ENCODE results near the gene CARD11. TPM values are rescaled to one million over a fixed set of nuclear protein-coding genes. Genes with fewer than 3 reads are reported as not detected.

CARD11 gene
- polyA plus RNA-seq, 1 of the 3 experiments (the other 2 are of a cell fraction) = not detected

DNA sequence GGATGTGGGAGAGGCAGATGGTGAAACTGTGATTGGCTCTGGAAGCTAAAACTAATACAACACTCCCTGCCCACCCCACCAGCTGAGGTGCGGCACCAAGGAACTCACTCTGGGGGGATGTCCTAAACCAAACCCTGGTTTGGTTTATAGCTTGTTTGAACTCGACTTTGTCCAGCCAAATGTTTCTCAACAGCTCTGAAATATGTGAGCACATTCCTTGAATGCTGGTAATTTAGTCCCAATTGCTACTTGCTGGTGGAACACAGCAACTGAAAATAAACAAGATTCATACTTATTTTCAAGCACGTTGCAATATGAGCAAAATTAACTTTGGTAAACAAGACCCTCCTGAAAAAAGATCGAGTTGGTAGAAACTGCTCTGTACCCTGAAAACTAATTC is 39.7 kb upstream of the CARD11 start:
- CTCF ChIA-PET = interaction anchor here (0.8 kb wide), 1 partner anchor 196 kb away, joined by 3 read pairs; no protein-coding TSS in a partner anchor
- 27% methylated on average over 4 of the region's 4 CpGs for WGBS (ENCODE audit: low lambda C conversion rate)
- POLR2A ChIA-PET = no interaction called here

More for the DNA sequence above, 39.7 kb upstream of the CARD11 start:
- no peak for DNase-seq
- Histone ChIP-seq H3F3A (replicated peaks; ENCODE audit: insufficient read depth) (no peaks in the 10 kb centered on the region), H3K27ac (ENCODE audit: low read depth in 2 of 2, low read length in 1 of 2) (no peak overlapping the region), H3K79me2 (ENCODE audit: insufficient read depth) (no peaks in the 10 kb centered on the region), H4K20me1 (ENCODE audit: insufficient read depth) (no peaks in the 10 kb centered on the region), H3K9ac (no peak overlapping the region), H3K27me3 (ENCODE audit: insufficient read depth) (no peaks in the 10 kb centered on the region), H3K9me3 (no peaks in the 10 kb centered on the region), H3K9me2 (no peaks in the 10 kb centered on the region), H2AFZ (ENCODE audit: low read depth) (no peak overlapping the region), H3K4me2 (no peak overlapping the region), H3K4me1 (ENCODE audit: control insufficient read depth in 1 of 2, insufficient read depth in 2 of 2, low read depth in 1 of 2, low read length in 1 of 2) (peaks cover 0 to 6% of the 10 kb centered on the region in 2 experiments; a peak in 1 of 4 replicates), H3K4me3 (ENCODE audit: low read depth in 2 of 2, low read length in 1 of 2) (no peak overlapping the region), H3K36me3 (replicated peaks in 1 of 2; ENCODE audit: control insufficient read depth in 1 of 2, insufficient read depth in 2 of 2, low read length in 1 of 2) (no peaks in the 10 kb centered on the region)
- TF ChIP-seq GATA2 (CRISPR knock-in tag; IDR thresholded peaks at IDR 0.05) (no peak), EP300 (IDR thresholded peaks at IDR 0.05; ENCODE audit: borderline replicate concordance in 1 of 2, low read depth in 1 of 2, low read length in 1 of 2) (no peak), TEAD4 (IDR thresholded peaks at IDR 0.05; ENCODE audit: borderline replicate concordance, insufficient read depth) (no peak), MXI1 (IDR thresholded peaks at IDR 0.05; ENCODE audit: low read depth, low read length) (no peak), FOXM1 (IDR thresholded peaks at IDR 0.05; ENCODE audit: low read depth) (no peak), SMC3 (IDR thresholded peaks at IDR 0.05; ENCODE audit: low read depth, low read length) (no peak), RXRA (IDR thresholded peaks at IDR 0.05; ENCODE audit: borderline replicate concordance, low read depth) (no peak), ELF1 (IDR thresholded peaks at IDR 0.05) (no peak), SIN3A (IDR thresholded peaks at IDR 0.05; ENCODE audit: borderline replicate concordance, low read depth, low read length) (no peak), RAD21 (IDR thresholded peaks at IDR 0.05; ENCODE audit: low read length) (no peak), NRF1 (IDR thresholded peaks at IDR 0.05; ENCODE audit: low read depth, low read length) (no peak), MEF2A (IDR thresholded peaks at IDR 0.05; ENCODE audit: borderline replicate concordance, low read depth) (no peak), RFX5 (IDR thresholded peaks at IDR 0.05; ENCODE audit: low read length) (no peak), FOXJ3 (CRISPR knock-in tag; IDR thresholded peaks at IDR 0.05) (no peak)
- TF ChIP-seq, protein P1, sequence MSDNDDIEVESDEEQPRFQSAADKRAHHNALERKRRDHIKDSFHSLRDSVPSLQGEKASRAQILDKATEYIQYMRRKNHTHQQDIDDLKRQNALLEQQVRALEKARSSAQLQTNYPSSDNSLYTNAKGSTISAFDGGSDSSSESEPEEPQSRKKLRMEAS (IDR thresholded peaks at IDR 0.05; ENCODE audit: low read depth) = no peak
- TF ChIP-seq, protein P2, sequence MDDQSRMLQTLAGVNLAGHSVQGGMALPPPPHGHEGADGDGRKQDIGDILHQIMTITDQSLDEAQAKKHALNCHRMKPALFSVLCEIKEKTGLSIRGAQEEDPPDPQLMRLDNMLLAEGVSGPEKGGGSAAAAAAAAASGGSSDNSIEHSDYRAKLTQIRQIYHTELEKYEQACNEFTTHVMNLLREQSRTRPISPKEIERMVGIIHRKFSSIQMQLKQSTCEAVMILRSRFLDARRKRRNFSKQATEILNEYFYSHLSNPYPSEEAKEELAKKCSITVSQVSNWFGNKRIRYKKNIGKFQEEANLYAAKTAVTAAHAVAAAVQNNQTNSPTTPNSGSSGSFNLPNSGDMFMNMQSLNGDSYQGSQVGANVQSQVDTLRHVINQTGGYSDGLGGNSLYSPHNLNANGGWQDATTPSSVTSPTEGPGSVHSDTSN (IDR thresholded peaks at IDR 0.05) = no peak
- TF ChIP-seq, protein P3, sequence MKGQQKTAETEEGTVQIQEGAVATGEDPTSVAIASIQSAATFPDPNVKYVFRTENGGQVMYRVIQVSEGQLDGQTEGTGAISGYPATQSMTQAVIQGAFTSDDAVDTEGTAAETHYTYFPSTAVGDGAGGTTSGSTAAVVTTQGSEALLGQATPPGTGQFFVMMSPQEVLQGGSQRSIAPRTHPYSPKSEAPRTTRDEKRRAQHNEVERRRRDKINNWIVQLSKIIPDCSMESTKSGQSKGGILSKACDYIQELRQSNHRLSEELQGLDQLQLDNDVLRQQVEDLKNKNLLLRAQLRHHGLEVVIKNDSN (IDR thresholded peaks at IDR 0.05; ENCODE audit: borderline replicate concordance, low read depth) = no peak
- TF ChIP-seq, protein P4, sequence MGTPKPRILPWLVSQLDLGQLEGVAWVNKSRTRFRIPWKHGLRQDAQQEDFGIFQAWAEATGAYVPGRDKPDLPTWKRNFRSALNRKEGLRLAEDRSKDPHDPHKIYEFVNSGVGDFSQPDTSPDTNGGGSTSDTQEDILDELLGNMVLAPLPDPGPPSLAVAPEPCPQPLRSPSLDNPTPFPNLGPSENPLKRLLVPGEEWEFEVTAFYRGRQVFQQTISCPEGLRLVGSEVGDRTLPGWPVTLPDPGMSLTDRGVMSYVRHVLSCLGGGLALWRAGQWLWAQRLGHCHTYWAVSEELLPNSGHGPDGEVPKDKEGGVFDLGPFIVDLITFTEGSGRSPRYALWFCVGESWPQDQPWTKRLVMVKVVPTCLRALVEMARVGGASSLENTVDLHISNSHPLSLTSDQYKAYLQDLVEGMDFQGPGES (IDR thresholded peaks at IDR 0.05; ENCODE audit: low read depth, low read length) = no peak
- TF ChIP-seq, protein P5, sequence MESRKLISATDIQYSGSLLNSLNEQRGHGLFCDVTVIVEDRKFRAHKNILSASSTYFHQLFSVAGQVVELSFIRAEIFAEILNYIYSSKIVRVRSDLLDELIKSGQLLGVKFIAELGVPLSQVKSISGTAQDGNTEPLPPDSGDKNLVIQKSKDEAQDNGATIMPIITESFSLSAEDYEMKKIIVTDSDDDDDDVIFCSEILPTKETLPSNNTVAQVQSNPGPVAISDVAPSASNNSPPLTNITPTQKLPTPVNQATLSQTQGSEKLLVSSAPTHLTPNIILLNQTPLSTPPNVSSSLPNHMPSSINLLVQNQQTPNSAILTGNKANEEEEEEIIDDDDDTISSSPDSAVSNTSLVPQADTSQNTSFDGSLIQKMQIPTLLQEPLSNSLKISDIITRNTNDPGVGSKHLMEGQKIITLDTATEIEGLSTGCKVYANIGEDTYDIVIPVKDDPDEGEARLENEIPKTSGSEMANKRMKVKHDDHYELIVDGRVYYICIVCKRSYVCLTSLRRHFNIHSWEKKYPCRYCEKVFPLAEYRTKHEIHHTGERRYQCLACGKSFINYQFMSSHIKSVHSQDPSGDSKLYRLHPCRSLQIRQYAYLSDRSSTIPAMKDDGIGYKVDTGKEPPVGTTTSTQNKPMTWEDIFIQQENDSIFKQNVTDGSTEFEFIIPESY (IDR thresholded peaks at IDR 0.05; ENCODE audit: borderline replicate concordance, low read depth) = no peak

Data from SK-N-SH (cell line).